IMR-90 (cell line): ENCODE data around the gene APBB3. TPM values are rescaled to one million over a fixed set of nuclear protein-coding genes. Genes with fewer than 3 reads are reported as not detected.

Experiments used
- ATAC-seq: fragments of 200-7000 bp; cut with Tn5 transposase; 2 replicates; pipeline ENCODE4 v1.9.1; 2020; ENCODE audit warnings: low read depth, mild to moderate bottlenecking, moderate library complexity
- BruUV-seq: library from RNA; stranded (reverse); fragments of 400-500 nt; replicated peaks from 2 replicates; lab custom pipeline; 2021; lab: Mats Ljungman, UMichigan
- CTCF ChIA-PET: fragments of 300-600 bp; formaldehyde crosslinking; extraction: SDS; loops from one replicate; lab custom pipeline; 2021; ENCODE audit warnings: antibody characterized with exemption; lab: Yijun Ruan, JAX
- POLR2A ChIA-PET: fragments of 300-600 bp; sonication (Branson Sonifier 250); formaldehyde crosslinking; loops from one replicate; lab custom pipeline; 2022; ENCODE audit warnings: antibody characterized with exemption; ENCODE audit not compliant: unreplicated experiment; lab: Charles Lee
- DNase-seq: peaks from one replicate; pipeline ENCODE4 v3.0.0; 2013
- H2AFZ ChIP-seq: replicated peaks from 2 replicates; pipeline ENCODE3; 2013; ENCODE audit warnings: low read length, mild to moderate bottlenecking; ENCODE audit not compliant: poor library complexity
- H2AK5ac ChIP-seq: 2 replicates; pipeline ENCODE4 v1.6.1; 2013; ENCODE audit warnings: low read depth, low read length, inconsistent platforms
- H2AK9ac ChIP-seq: replicated peaks from 2 replicates; pipeline ENCODE3; 2013; ENCODE audit warnings: mild to moderate bottlenecking, low read depth, low read length, moderate library complexity; ENCODE audit not compliant: poor library complexity
- H2BK120ac ChIP-seq: 2 replicates; pipeline ENCODE4 v1.6.1; 2013; ENCODE audit warnings: low read depth, low read length, inconsistent platforms
- H2BK15ac ChIP-seq: 3 replicates; pipeline ENCODE4 v1.6.1; 2013; ENCODE audit warnings: low read depth, low read length, inconsistent platforms
- H2BK20ac ChIP-seq: 2 replicates; pipeline ENCODE4 v1.6.1; 2013; ENCODE audit warnings: low read depth, mild to moderate bottlenecking, inconsistent platforms, low read length, moderate library complexity
- H2BK5ac ChIP-seq: 2 replicates; pipeline ENCODE4 v1.6.1; 2013; ENCODE audit warnings: mild to moderate bottlenecking, low read depth, low read length, inconsistent platforms; ENCODE audit not compliant: poor library complexity, severe bottlenecking
- H3K14ac ChIP-seq: replicated peaks from 2 replicates; pipeline ENCODE4 v1.6.1; 2013; ENCODE audit warnings: low read depth, low read length, inconsistent platforms
- H3K18ac ChIP-seq: 2 replicates; pipeline ENCODE4 v1.6.1; 2013; ENCODE audit warnings: low read depth, low read length, control low read depth
- H3K23ac ChIP-seq: 2 replicates; pipeline ENCODE4 v1.6.1; 2013; ENCODE audit warnings: low read depth, low read length, inconsistent platforms
- H3K27ac ChIP-seq: 2 replicates; pipeline ENCODE4 v1.5.1; 2013; ENCODE audit warnings: mild to moderate bottlenecking, control low read depth, low read length; ENCODE audit not compliant: insufficient read depth
- H3K27me3 ChIP-seq: 2 replicates; pipeline ENCODE4 v1.6.1; 2013; ENCODE audit warnings: low read length; ENCODE audit not compliant: control insufficient read depth, insufficient read depth
- H3K36me3 ChIP-seq: 2 replicates; pipeline ENCODE4 v1.6.1; 2013; ENCODE audit warnings: low read length, mixed read lengths; ENCODE audit not compliant: control insufficient read depth, insufficient read depth
- H3K4ac ChIP-seq: 2 replicates; pipeline ENCODE4 v1.6.1; 2013; ENCODE audit warnings: low read depth, low read length, inconsistent platforms
- H3K4me1 ChIP-seq: 2 replicates; pipeline ENCODE4 v1.6.1; 2013; ENCODE audit warnings: low read length, mixed read lengths; ENCODE audit not compliant: control insufficient read depth, insufficient read depth
- H3K4me2 ChIP-seq: 2 replicates; pipeline ENCODE4 v1.6.1; 2013; ENCODE audit warnings: low read depth, mild to moderate bottlenecking, control low read depth, low read length, moderate library complexity
- H3K4me3 ChIP-seq: 2 replicates; pipeline ENCODE4 v1.5.1; 2013; ENCODE audit warnings: low read depth, mild to moderate bottlenecking, control low read depth, low read length, moderate library complexity; ENCODE audit not compliant: insufficient read depth
- H3K56ac ChIP-seq: 2 replicates; pipeline ENCODE4 v1.6.1; 2013; ENCODE audit warnings: low read length, inconsistent platforms; ENCODE audit not compliant: insufficient read depth; ENCODE audit errors: extremely low read depth
- H3K79me1 ChIP-seq, 2 experiments: 2 replicates each; pipeline ENCODE4 v1.6.1; 2013; ENCODE audit warnings: low read length in 2 of 2, inconsistent platforms in 1 of 2, low read depth in 1 of 2
- H3K9ac ChIP-seq: 2 replicates; pipeline ENCODE4 v1.6.1; 2013; ENCODE audit warnings: low read depth, low read length, control low read depth
- H3K9me1 ChIP-seq: 2 replicates; pipeline ENCODE4 v1.6.1; 2013; ENCODE audit warnings: low read length, inconsistent platforms; ENCODE audit not compliant: insufficient read depth
- H3K9me3 ChIP-seq: 2 replicates; pipeline ENCODE4 v1.6.1; 2013; ENCODE audit warnings: low read length; ENCODE audit not compliant: control insufficient read depth, insufficient read depth
- H4K20me1 ChIP-seq: 2 replicates; pipeline ENCODE4 v1.6.1; 2013; ENCODE audit warnings: low read length, inconsistent platforms; ENCODE audit not compliant: insufficient read depth
- H4K5ac ChIP-seq: 2 replicates; pipeline ENCODE4 v1.6.1; 2013; ENCODE audit warnings: mild to moderate bottlenecking, low read depth, low read length, control low read depth
- H4K8ac ChIP-seq, 2 experiments: 2 replicates each; pipeline ENCODE4 v1.6.1; 2013; ENCODE audit warnings: low read depth in 2 of 2, low read length in 2 of 2, control low read depth in 1 of 2, inconsistent platforms in 1 of 2
- H4K91ac ChIP-seq: 2 replicates; pipeline ENCODE4 v1.6.1; 2013; ENCODE audit warnings: low read depth, low read length, inconsistent platforms; ENCODE audit not compliant: insufficient read depth
- BHLHE40 ChIP-seq: fragments of 150-350 bp; IDR thresholded peaks from 2 replicates; pipeline ENCODE4 v1.6.1; 2016; ENCODE audit warnings: mild to moderate bottlenecking, low read depth, low read length
- CEBPB ChIP-seq: IDR thresholded peaks from 2 replicates; pipeline ENCODE4 v1.6.1; 2012; ENCODE audit warnings: low read depth, low read length, improper control_type of control experiment
- MAZ ChIP-seq: IDR thresholded peaks from 2 replicates; pipeline ENCODE4 v1.6.1; 2012; ENCODE audit warnings: low read depth, mild to moderate bottlenecking, low read length, improper control_type of control experiment, moderate library complexity, borderline replicate concordance
- POLR2A ChIP-seq: IDR thresholded peaks from 2 replicates; pipeline ENCODE4 v1.6.1; 2012; ENCODE audit warnings: mild to moderate bottlenecking, low read depth, low read length
- RAD21 ChIP-seq: IDR thresholded peaks from 2 replicates; pipeline ENCODE4 v1.6.1; 2012; ENCODE audit warnings: low read length, improper control_type of control experiment
- RCOR1 ChIP-seq: IDR thresholded peaks from 2 replicates; pipeline ENCODE4 v1.6.1; 2012; ENCODE audit warnings: mild to moderate bottlenecking, low read length, improper control_type of control experiment; ENCODE audit not compliant: insufficient replicate concordance
- SMC3 ChIP-seq: fragments of 150-350 bp; IDR thresholded peaks from 2 replicates; pipeline ENCODE4 v1.6.1; 2016; ENCODE audit warnings: low read depth, mild to moderate bottlenecking, antibody characterized with exemption, low read length, moderate library complexity
- WGBS, 2 experiments: methylation state at CpG; one replicate each; pipeline versions ENCODE4 v1.1.5 to v1.1.7; 2013; ENCODE audit warnings: missing lambda C conversion rate in 2 of 2; ENCODE audit not compliant: insufficient read length in 1 of 2; ENCODE audit errors: extremely low coverage in 2 of 2; 5-methylcytosine and 5-hydroxymethylcytosine counted together
- dilution Hi-C: fragments of 300-500 bp; cut with HindIII; formaldehyde crosslinking; loops from one replicate; pipeline ENCODE4 v1.14.3; 2018; ENCODE audit warnings: low sequenced_read_pairs; ENCODE audit not compliant: unreplicated experiment
- in situ Hi-C: fragments of 300-500 bp; cut with MboI; formaldehyde crosslinking; loops from 3 replicates; pipeline ENCODE4 v1.14.3; 2019; ENCODE audit warnings: low sequenced_read_pairs, inconsistent platforms, mixed read lengths
- intact Hi-C: fragments of 100-400 bp; cut with micrococcal nuclease; formaldehyde crosslinking; loops from 2 replicates; pipeline ENCODE4 v1.10.0; 2022
- polyA plus RNA-seq, 3 experiments: library from polyadenylated mRNA; depleted of rRNA; stranded (reverse); fragments of >200 nt; gene quantifications; 2 replicates each; pipeline ENCODE4 v1.2.3, GENCODE V29; 2012; ENCODE audit warnings: low replicate concordance in 1 of 3
- total RNA-seq: library from RNA; depleted of rRNA; stranded (reverse); fragments of >200 nt; gene quantifications from 2 replicates; pipeline ENCODE4 v1.2.3, GENCODE V29; 2012
- TF ChIP-seq, protein P1 (sequence below): fragments of 150-350 bp; IDR thresholded peaks from 2 replicates; pipeline ENCODE4 v1.6.1; 2016; ENCODE audit warnings: low read depth, mild to moderate bottlenecking, low read length, moderate library complexity, borderline replicate concordance

The APBB3 gene
- total and polyA plus RNA-seq, 2 of the 4 experiments (the other 2 are of a cell fraction) = 6.6 to 23.8 TPM

DNA sequence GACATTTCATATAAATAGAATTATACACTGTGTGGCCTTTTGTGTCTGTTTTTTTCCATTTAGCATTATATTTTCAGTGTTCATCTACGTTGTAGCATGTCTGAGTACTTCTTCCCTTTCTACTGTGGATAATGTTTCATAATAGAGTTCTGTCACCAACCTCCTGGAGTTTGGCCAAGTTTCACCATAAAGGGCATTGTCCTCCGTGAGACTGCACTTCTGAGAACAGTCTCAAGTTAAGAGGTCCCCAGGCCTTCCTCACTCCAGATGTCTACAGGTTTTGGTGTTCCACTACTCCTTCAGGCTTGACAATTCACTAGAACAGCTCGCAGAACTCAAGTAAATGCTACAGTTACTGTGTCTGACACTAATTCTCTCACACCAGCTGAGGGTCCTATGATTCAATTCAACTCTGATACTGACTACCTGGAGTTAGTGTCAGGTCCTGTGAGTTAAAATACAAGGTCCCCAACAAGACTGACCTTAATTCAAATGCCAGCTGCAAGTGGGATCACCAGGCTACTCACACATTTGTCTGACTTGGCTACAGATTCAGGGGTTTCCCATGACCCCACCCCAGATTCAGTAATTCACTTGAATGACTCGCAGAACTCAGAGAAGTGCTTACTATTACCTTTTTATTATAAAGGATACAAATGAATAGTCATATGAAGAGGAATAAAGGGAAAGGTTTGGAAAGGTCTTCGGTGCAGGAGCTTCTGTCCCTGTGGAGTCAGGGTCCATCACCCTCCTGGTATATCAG, 31.3 kb upstream of the APBB3 start:
- Histone ChIP-seq H4K5ac (no peak overlapping the region), H3K23ac (no peak overlapping the region), H4K20me1 (no peaks in the 10 kb centered on the region), H4K8ac (no peak overlapping the region), H2AK5ac (no peak overlapping the region), H3K27me3 (peaks cover 2% of the 10 kb centered on the region; the same call in 1 of the 2 replicates), H3K79me1 (no peaks in the 10 kb centered on the region), H2BK120ac (no peak overlapping the region), H3K18ac (no peak overlapping the region), H3K56ac (no peak overlapping the region), H3K4me2 (no peak overlapping the region), H3K4me1 (peaks cover 7% of the 10 kb centered on the region), H3K9ac (no peak overlapping the region), H3K9me1 (no peaks in the 10 kb centered on the region), H3K27ac (no peak overlapping the region), H3K36me3 (no peaks in the 10 kb centered on the region), H3K4me3 (no peak overlapping the region), H3K9me3 (no peaks in the 10 kb centered on the region), H4K91ac (no peak overlapping the region), H3K14ac (no peak overlapping the region), H2BK20ac (no peak overlapping the region), H2AFZ (no peak overlapping the region), H2BK15ac (no peak overlapping the region), H2BK5ac (no peak overlapping the region), H2AK9ac (no peak overlapping the region), H3K4ac (no peak overlapping the region)
- ChIA-PET CTCF (no interaction called here), POLR2A (no interaction called here)
- no peak for DNase-seq
- dilution Hi-C loops (no loop called here), in situ Hi-C loops (no loop called here), intact Hi-C loops (no loop called here)
- BruUV-seq = no TSS peak
- no peak for ATAC-seq
- TF ChIP-seq BHLHE40 (no peak), CEBPB (no peak), SMC3 (no peak), RAD21 (no peak), POLR2A (no peak), MAZ (no peak), RCOR1 (no peak)
- TF ChIP-seq, protein P1, sequence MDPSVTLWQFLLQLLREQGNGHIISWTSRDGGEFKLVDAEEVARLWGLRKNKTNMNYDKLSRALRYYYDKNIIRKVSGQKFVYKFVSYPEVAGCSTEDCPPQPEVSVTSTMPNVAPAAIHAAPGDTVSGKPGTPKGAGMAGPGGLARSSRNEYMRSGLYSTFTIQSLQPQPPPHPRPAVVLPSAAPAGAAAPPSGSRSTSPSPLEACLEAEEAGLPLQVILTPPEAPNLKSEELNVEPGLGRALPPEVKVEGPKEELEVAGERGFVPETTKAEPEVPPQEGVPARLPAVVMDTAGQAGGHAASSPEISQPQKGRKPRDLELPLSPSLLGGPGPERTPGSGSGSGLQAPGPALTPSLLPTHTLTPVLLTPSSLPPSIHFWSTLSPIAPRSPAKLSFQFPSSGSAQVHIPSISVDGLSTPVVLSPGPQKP = no peak
- WGBS, 2 experiments = 14% methylated on average over 1 of the region's 5 CpGs; no CpG with 5 or more reads in 1 of the 2 experiments
